Measurements from ENCODE around the gene DOHH. TPM values are rescaled to one million over a fixed set of nuclear protein-coding genes. Genes with fewer than 3 reads are reported as not detected.

The DOHH gene
- total and polyA plus RNA-seq, 7 donors, result 7.2 to 22.5 (median 16.9) TPM

DNA sequence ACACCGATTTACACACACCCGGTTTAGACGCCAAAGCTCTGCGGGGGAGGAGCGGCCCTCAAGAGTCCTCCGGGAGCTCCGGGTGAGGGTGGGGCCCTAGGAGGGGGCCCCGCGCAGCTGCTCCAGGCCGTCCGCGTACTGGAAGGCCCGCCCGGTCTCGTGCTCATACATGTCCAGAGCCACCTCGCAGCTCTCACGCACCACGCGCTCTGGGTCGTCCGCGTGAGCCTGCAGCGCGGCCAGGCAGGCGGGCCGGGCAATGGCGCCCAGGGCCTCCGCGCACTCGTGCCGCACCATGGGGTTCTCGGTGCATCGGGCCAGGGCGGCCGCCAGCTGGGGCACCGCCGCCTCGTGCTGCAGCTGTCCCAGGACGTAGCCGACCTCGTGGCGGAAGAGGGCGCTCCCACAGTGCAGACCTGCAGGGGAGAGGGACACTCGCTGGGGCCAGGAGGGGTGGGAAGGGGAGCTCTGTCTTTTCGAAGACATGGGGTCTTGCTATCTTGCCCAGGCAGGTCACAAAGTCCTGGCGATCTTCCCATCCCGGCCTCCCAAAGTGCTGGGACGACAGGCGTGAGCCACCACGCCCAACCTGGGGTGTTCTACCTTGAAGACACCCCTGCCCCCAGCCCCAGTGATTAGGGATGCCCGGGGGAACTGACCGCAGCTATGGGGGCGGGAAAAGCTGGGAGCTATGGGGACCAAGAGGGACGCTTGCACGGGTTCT, 8.9 kb downstream of the DOHH start:
- Histone ChIP-seq H3K36me3 (peaks cover 15 to 59% (median 33%) of the 10 kb centered on the region in 4 donors), H3K27ac (no peak overlapping the region), H3K4me3 (no peak overlapping the region), H3K9me3 (no peaks in the 10 kb centered on the region), H3K4me1 (no peaks in the 10 kb centered on the region), H3K27me3 (no peaks in the 10 kb centered on the region)
- TF ChIP-seq POLR2AphosphoS5 (IDR thresholded peaks at IDR 0.05), result no peak
- 96 to 97% methylated on average over 55 of the region's 55 CpGs for WGBS, 2 donors
- intact Hi-C loops (cut with DNase I), result no loop called here
- no peak for DNase-seq

DNA sequence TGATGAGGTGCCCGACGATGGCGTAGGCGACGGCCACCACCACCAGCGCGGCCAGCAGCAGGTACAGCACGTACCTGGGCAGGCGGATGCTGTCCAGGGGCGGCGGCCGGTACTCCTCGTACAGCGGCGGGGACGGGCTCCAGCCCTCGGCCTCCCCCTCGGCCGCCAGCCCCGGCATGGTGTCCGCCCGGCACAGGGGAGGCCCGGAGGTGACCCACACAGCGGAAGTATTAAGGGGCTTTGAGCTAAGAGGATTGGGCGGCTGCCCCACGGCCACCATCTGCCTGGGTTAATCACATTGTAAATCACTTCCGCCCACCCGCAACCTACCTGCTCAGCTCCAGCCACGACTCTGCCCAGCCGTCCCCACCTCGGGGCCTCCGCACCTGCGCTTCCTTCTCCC, 17.2 kb downstream of the DOHH start, which contains the start of gene SMIM44:
Gene SMIM44, minus strand, starts transcription at position 216 of the 403 bp plus-strand sequence. Its CDS starts 38 bp downstream, at position 178.
- H3K4me1 ChIP-seq, result no peaks in the 10 kb centered on the region
- H3K27ac ChIP-seq, result no peak within 1 kb of the TSS
- H3K4me3 ChIP-seq, result no peak within 1 kb of the TSS
- TF ChIP-seq POLR2A (IDR thresholded peaks at IDR 0.05), result no peak
- TF ChIP-seq, protein P1, sequence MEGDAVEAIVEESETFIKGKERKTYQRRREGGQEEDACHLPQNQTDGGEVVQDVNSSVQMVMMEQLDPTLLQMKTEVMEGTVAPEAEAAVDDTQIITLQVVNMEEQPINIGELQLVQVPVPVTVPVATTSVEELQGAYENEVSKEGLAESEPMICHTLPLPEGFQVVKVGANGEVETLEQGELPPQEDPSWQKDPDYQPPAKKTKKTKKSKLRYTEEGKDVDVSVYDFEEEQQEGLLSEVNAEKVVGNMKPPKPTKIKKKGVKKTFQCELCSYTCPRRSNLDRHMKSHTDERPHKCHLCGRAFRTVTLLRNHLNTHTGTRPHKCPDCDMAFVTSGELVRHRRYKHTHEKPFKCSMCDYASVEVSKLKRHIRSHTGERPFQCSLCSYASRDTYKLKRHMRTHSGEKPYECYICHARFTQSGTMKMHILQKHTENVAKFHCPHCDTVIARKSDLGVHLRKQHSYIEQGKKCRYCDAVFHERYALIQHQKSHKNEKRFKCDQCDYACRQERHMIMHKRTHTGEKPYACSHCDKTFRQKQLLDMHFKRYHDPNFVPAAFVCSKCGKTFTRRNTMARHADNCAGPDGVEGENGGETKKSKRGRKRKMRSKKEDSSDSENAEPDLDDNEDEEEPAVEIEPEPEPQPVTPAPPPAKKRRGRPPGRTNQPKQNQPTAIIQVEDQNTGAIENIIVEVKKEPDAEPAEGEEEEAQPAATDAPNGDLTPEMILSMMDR (IDR thresholded peaks at IDR 0.05), result no peak
- intact Hi-C loops (cut with DNase I), result no loop called here
- no peak for DNase-seq
- no peaks in the 10 kb centered on the region for H3K36me3 ChIP-seq
- no peaks in the 10 kb centered on the region for H3K9me3 ChIP-seq
- peaks cover 20 to 73% (median 48%) of the 10 kb centered on the region in 3 donors for H3K27me3 ChIP-seq
- 14 to 60% methylated on average over 33 of the region's 33 CpGs for WGBS, 2 donors

DNA sequence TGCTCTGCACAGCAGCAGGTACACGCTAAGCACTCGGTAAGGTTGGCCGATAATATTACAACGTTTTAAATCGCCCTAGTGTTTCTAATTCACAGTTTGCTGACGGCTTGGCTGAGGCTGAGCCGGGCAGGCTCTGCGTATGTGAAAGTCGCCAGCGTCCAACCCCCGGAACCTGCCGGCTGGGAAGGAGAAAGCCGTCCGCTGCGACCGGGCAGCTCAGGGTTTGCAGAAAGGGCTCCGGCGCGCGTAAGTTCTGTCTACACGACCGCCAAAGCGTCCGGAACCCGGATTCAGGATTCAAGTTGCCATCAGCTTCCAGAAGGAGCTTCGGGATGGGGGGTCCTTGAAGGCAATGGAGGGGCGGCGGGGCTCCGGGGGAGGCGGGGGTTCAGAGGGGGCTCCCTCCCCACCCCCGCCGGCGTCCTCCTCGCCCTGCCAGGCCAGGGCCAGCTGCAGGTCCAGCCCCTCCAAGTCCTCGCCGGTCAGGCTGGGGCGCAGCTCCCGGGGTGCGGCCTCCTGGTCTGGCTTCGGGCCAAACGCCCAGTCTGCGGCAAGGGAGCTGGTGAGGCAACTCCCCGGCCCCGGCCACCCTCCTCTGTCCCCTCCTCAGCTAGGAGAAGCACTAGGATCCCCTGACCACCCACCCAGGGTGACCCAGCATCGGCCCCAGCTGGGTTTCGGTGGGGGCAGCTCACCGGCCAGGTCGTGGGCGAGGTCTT, 17.8 kb downstream of the DOHH start:
- Histone ChIP-seq H3K9me3 (no peaks in the 10 kb centered on the region), H3K27ac (no peak overlapping the region), H3K4me1 (no peaks in the 10 kb centered on the region), H3K4me3 (no peak overlapping the region), H3K36me3 (no peaks in the 10 kb centered on the region), H3K27me3 (peaks cover 20 to 73% (median 48%) of the 10 kb centered on the region in 3 donors)
- WGBS, 2 donors, result 47 to 79% methylated on average over 49 of the region's 49 CpGs
- no peak for TF ChIP-seq POLR2A (IDR thresholded peaks at IDR 0.05)
- TF ChIP-seq EP300 (IDR thresholded peaks at IDR 0.05), result no peak
- TF ChIP-seq, protein P1 (IDR thresholded peaks at IDR 0.05), result no peak
- TF ChIP-seq POLR2AphosphoS5 (IDR thresholded peaks at IDR 0.05), result no peak
- intact Hi-C loops (cut with DNase I), result no loop called here
- DNase-seq, result no peak

DNA sequence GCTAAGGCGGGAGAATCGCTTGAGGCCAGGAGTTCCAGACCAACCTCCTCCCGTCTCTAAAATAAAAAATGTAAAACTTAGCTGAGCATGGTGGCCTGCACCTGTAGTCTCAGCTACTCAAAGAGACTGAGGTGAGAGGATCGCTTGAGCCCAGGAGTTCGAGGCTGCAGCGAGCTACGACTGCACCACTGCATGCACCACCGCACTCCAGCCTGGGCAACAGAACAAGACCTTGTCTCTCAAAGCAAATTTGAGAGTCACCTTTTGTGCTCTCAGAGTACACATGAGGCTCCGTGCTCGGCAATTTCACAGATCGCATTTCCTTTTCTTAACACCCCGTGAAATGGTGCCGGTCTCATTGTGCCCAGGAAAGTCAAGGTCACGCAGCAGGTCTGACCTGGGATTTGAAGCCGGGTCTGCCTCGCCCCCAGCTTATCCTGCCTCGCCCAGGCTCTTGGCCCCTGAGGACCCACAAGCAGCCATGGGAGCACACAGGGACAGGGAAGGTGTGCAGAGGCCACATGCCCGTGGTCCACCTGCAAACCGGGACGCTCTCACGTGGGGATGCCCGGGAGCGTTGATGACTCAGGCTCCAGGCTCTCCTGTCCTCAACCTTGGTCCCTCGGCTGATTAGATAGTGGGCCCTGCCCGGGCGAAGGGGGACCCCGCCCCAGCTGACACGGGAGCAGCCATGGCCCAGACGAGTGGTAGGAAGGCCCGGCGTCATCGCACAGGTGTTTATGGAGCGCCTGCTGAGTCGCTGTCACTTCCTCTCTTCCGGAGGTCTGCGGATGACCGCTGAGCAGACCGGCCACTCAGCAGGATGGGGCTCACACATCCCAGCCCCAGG, 19.0 kb downstream of the DOHH start:
- H3K4me3 ChIP-seq, result no peak overlapping the region
- WGBS, 2 donors, result 78 to 82% methylated on average over 38 of the region's 38 CpGs
- no peaks in the 10 kb centered on the region for H3K36me3 ChIP-seq
- H3K27ac ChIP-seq, result no peak overlapping the region
- H3K4me1 ChIP-seq, result no peaks in the 10 kb centered on the region
- peaks cover 20 to 73% (median 48%) of the 10 kb centered on the region in 3 donors for H3K27me3 ChIP-seq
- no peaks in the 10 kb centered on the region for H3K9me3 ChIP-seq
- intact Hi-C loops (cut with DNase I), result no loop called here
- DNase-seq, result no peak
- TF ChIP-seq, protein P1 (IDR thresholded peaks at IDR 0.05), result no peak
- TF ChIP-seq POLR2A (IDR thresholded peaks at IDR 0.05) (no peak), POLR2AphosphoS5 (IDR thresholded peaks at IDR 0.05) (no peak), EP300 (IDR thresholded peaks at IDR 0.05) (no peak)

Measured in sigmoid colon (tissue), 7 donors.